Right atrium auricular region (tissue), 2 donors: ENCODE data around the gene CCDC102B. TPM values are rescaled to one million over a fixed set of nuclear protein-coding genes. Genes with fewer than 3 reads are reported as not detected.

Experiments used
- DNase-seq: peaks from one replicate; pipeline ENCODE4 v3.0.0-alpha.2; 2019; ENCODE audit warnings: low spot score
- H3K27ac ChIP-seq, 2 donors: fragments of 200-600 bp; sonication (generic); 1 replicate in 1 of 2; 2 replicates in 1 of 2; pipeline ENCODE4 v1.5.1; 2016 to 2019
- H3K27me3 ChIP-seq, 2 donors: fragments of 200-600 bp; sonication (generic); one replicate each; pipeline versions ENCODE4 v1.5.1 to v1.6.0; 2017 to 2019
- H3K36me3 ChIP-seq: fragments of 200-600 bp; sonication (generic); one replicate; pipeline ENCODE4 v1.5.1; 2016
- H3K4me1 ChIP-seq, 2 donors: fragments of 200-600 bp; sonication (generic); one replicate each; pipeline versions ENCODE4 v1.5.1 to v1.6.0; 2017 to 2019
- H3K4me3 ChIP-seq, 2 donors: fragments of 200-600 bp; sonication (generic); 1 replicate in 1 of 2; 2 replicates in 1 of 2; pipeline ENCODE4 v1.5.1; 2017 to 2019; ENCODE audit warnings: mild to moderate bottlenecking in 1 of 2, moderate library complexity in 1 of 2
- H3K9me3 ChIP-seq, 2 donors: fragments of 200-600 bp; sonication (generic); one replicate each; pipeline ENCODE4 v1.5.1; 2019
- CTCF ChIP-seq, 2 donors: fragments of 200-600 bp; sonication (generic); IDR thresholded peaks; one replicate each; pipeline ENCODE4 v1.5.1; 2019; ENCODE audit warnings: antibody characterized with exemption in 2 of 2
- total RNA-seq, 2 donors: library from RNA; depleted of rRNA; stranded (reverse); fragments of >200 nt; gene quantifications; one replicate each; pipeline ENCODE4 v1.1.0, GENCODE V29; 2016

The CCDC102B gene
- total RNA-seq, 2 donors from 2014 or later, result 2.5 to 5.9 TPM

DNA sequence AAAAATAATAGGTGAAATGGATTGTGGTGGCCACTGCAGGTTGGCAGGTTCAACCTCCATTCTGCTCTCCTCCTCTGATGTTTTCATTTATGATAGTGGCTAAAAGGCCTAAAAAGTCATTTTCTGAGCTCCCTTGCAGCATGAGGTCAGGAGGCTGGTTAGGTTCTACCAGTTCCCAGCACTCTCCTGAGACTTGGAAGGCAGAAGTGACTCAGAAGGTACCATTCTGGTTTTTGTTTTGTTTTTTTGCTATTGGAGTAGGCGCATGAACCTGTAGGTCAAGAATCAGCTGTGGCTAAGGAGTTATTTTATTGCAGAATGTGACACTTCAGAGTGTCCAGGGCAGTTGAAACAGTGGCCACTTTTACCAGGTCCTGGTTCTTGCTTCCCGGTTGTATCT lies 181.9 kb downstream of the CCDC102B start:
- no peaks in the 10 kb centered on the region for H3K4me1 ChIP-seq
- peaks cover 0 to 4% of the 10 kb centered on the region in 2 donors for H3K9me3 ChIP-seq
- H3K27ac ChIP-seq, result no peak overlapping the region
- H3K27me3 ChIP-seq, result no peaks in the 10 kb centered on the region
- TF ChIP-seq CTCF (IDR thresholded peaks at IDR 0.05), result no peak
- no peaks in the 10 kb centered on the region for H3K36me3 ChIP-seq
- no peak for DNase-seq
- H3K4me3 ChIP-seq, result no peak overlapping the region

DNA sequence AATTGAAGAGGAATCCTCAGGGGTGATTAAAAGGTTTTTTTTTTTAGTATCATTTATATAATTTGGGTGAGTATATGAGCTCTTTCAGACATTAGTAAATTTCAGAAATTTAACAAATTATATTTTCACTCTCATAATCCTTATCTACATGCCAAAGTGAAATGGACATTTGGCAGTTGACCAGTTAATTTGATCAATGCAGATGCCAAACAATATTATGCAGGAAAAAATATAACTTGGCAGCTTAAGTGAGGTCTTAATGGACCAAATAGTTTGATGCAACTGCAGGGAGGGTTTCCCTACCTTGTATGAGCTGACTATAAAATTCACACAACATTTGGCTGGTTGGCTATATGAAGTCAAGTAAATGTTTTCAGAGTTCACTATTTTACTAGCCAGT lies 185.2 kb downstream of the CCDC102B start:
- Histone ChIP-seq H3K4me3 (no peak overlapping the region), H3K9me3 (peaks cover 0 to 4% of the 10 kb centered on the region in 2 donors), H3K27me3 (no peaks in the 10 kb centered on the region), H3K36me3 (no peaks in the 10 kb centered on the region), H3K27ac (no peak overlapping the region), H3K4me1 (no peaks in the 10 kb centered on the region)
- DNase-seq, result no peak
- TF ChIP-seq CTCF (IDR thresholded peaks at IDR 0.05), result no peak

DNA sequence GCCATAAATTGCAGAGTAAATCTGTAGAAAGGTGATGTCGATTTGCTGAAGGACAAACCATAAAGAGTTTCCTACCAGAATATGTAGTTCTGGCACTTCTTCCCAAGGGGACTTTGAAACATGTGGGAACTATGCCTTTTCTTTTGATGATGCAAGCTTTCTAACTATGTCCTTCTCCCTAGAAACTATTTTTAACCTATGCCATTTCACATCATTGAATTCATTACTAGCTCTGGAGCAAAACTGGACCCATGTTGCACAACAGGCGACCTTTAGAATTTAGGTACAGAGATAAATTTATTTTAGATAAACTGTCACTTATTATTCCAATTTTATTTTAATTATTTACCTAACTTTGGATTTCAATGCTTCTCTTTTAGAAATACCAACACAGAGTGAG lies 186.5 kb downstream of the CCDC102B start:
- H3K36me3 ChIP-seq, result no peaks in the 10 kb centered on the region
- peaks cover 0 to 4% of the 10 kb centered on the region in 2 donors for H3K9me3 ChIP-seq
- H3K27ac ChIP-seq, result no peak overlapping the region
- no peak for DNase-seq
- no peak overlapping the region for H3K4me3 ChIP-seq
- no peaks in the 10 kb centered on the region for H3K4me1 ChIP-seq
- no peak for TF ChIP-seq CTCF (IDR thresholded peaks at IDR 0.05)
- no peaks in the 10 kb centered on the region for H3K27me3 ChIP-seq

DNA sequence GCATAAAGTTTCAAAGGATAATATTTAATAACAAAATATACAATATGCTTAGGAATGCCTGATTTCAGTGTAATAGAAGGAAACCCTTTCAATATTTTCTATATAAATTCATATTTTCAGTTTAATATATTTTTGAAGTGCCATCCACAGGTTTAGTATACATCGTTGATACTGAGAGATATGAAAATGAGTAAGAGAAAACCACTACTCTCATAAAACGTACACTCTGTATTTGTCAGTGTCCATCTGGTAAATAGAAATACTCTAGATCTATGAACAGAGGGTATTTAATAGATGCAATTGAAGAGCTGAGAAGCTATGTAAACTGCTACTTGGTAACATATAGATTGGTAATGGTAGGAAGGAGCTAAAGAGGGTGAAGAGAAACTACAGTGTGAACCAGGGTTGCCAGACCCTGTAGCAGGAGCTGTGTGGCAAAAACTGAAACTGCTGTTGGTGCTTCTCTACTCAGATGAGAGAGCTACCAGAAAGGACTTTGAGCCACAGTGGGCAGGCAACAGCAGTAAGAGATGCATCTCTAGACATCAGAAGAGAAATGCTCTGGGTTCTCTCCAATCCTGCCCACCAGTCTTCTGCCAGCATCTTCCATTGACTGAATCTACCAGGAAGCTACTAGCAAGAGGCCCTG lies 187.4 kb downstream of the CCDC102B start:
- H3K4me1 ChIP-seq, result no peaks in the 10 kb centered on the region
- H3K27ac ChIP-seq, result no peak overlapping the region
- no peaks in the 10 kb centered on the region for H3K36me3 ChIP-seq
- no peak overlapping the region for H3K4me3 ChIP-seq
- H3K27me3 ChIP-seq, result no peaks in the 10 kb centered on the region
- DNase-seq, result no peak
- H3K9me3 ChIP-seq, result peaks cover 0 to 4% of the 10 kb centered on the region in 2 donors
- no peak for TF ChIP-seq CTCF (IDR thresholded peaks at IDR 0.05)

DNA sequence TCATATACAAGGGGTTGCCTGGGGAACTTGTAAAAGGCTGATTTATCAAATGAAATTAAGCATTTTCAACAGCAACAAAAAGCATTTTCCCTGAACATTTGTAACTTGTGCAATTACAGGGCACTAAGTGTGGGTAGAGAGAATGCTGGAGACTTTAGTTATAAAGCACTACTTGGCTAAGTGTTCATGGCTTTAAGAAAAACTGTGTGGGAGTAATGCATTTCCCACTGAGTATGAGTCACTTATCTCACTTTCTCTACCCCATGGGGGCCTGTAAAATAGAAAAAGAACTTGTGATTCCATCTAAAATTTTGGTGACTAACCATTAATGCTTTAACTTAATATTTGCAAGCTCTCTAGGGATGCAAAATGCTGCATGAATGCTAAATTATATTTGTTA lies 193.4 kb downstream of the CCDC102B start:
- Histone ChIP-seq H3K27me3 (no peaks in the 10 kb centered on the region), H3K27ac (no peak overlapping the region), H3K4me3 (no peak overlapping the region), H3K36me3 (no peaks in the 10 kb centered on the region), H3K9me3 (no peaks in the 10 kb centered on the region), H3K4me1 (no peaks in the 10 kb centered on the region)
- no peak for TF ChIP-seq CTCF (IDR thresholded peaks at IDR 0.05)
- no peak for DNase-seq
